Measurements from ENCODE around the gene PIGT. TPM values are rescaled to one million over a fixed set of nuclear protein-coding genes. Genes with fewer than 3 reads are reported as not detected.

The PIGT gene
- total RNA-seq, 1 experiment from 2014 or later = 193 TPM

GRCh38 chr20:45436732-45437485, 21.0 kb downstream of the PIGT start:
- CTCF ChIA-PET = interaction anchor here (0.5 to 4.8 kb wide), 37 partner anchors 8 to 393 kb away, joined by 3 to 141 read pairs (median 6); partner anchors contain the start of genes PIGT, SYS1 and WFDC10A
- Mint-ChIP-seq H3K36me3 (ENCODE audit: insufficient read depth, unreplicated experiment) (peaks cover 7% of the 10 kb centered on the region), H3K9me3 (ENCODE audit: low read depth, unreplicated experiment) (no peaks in the 10 kb centered on the region), H3K27me3 (ENCODE audit: unreplicated experiment) (no peaks in the 10 kb centered on the region), H3K4me3 (ENCODE audit: low read depth, unreplicated experiment) (peak overlapping the region; percentile 89), H3K4me1 (ENCODE audit: low read depth, unreplicated experiment) (peaks cover 4% of the 10 kb centered on the region), H3K27ac (ENCODE audit: unreplicated experiment) (peak overlapping the region; percentile 43)
- peak; percentile 97 for DNase-seq
- TF ChIP-seq CTCF (IDR thresholded peaks at IDR 0.05; ENCODE audit: unreplicated experiment) = peak; percentile 97
- intact Hi-C loops (cut with micrococcal nuclease; ENCODE audit: unreplicated experiment) = loop anchor here (1.0 to 2.0 kb wide), 3 partner anchors 62 to 118 kb away; no protein-coding TSS in a partner anchor
- BruUV-seq (replicated peaks) = no TSS peak

- intact Hi-C loops (cut with micrococcal nuclease; ENCODE audit: unreplicated experiment) = no loop called here
- H3K36me3 Mint-ChIP-seq (ENCODE audit: insufficient read depth, unreplicated experiment) = peaks cover 7% of the 10 kb centered on the region
- H3K4me3 Mint-ChIP-seq (ENCODE audit: low read depth, unreplicated experiment) = no peak overlapping the region
- BruUV-seq (replicated peaks) = no TSS peak
- no peak for DNase-seq
- H3K27ac Mint-ChIP-seq (ENCODE audit: unreplicated experiment) = no peak overlapping the region
- peaks cover 8% of the 10 kb centered on the region for H3K27me3 Mint-ChIP-seq (ENCODE audit: unreplicated experiment)
- H3K9me3 Mint-ChIP-seq (ENCODE audit: low read depth, unreplicated experiment) = no peaks in the 10 kb centered on the region
- H3K4me1 Mint-ChIP-seq (ENCODE audit: low read depth, unreplicated experiment) = peaks cover 27% of the 10 kb centered on the region
- CTCF ChIA-PET = no interaction called here
- TF ChIP-seq CTCF (IDR thresholded peaks at IDR 0.05; ENCODE audit: unreplicated experiment) = no peak
Measured at GRCh38 chr20:45440424-45440823, 24.5 kb downstream of the PIGT start.

- DNase-seq = no peak
- Mint-ChIP-seq H3K4me1 (ENCODE audit: low read depth, unreplicated experiment) (peaks cover 33% of the 10 kb centered on the region), H3K9me3 (ENCODE audit: low read depth, unreplicated experiment) (no peaks in the 10 kb centered on the region), H3K27me3 (ENCODE audit: unreplicated experiment) (peaks cover 14% of the 10 kb centered on the region), H3K36me3 (ENCODE audit: insufficient read depth, unreplicated experiment) (peaks cover 7% of the 10 kb centered on the region), H3K27ac (ENCODE audit: unreplicated experiment) (no peak overlapping the region), H3K4me3 (ENCODE audit: low read depth, unreplicated experiment) (no peak overlapping the region)
- no TSS peak for BruUV-seq (replicated peaks)
- CTCF ChIA-PET = no interaction called here
- intact Hi-C loops (cut with micrococcal nuclease; ENCODE audit: unreplicated experiment) = no loop called here
- no peak for TF ChIP-seq CTCF (IDR thresholded peaks at IDR 0.05; ENCODE audit: unreplicated experiment)
Measured at GRCh38 chr20:45440891-45441685, 25.1 kb downstream of the PIGT start.

GRCh38 chr20:45441746-45442145, 25.8 kb downstream of the PIGT start:
- Mint-ChIP-seq H3K27ac (ENCODE audit: unreplicated experiment) (no peak overlapping the region), H3K4me3 (ENCODE audit: low read depth, unreplicated experiment) (no peak overlapping the region), H3K9me3 (ENCODE audit: low read depth, unreplicated experiment) (no peaks in the 10 kb centered on the region), H3K27me3 (ENCODE audit: unreplicated experiment) (peaks cover 16% of the 10 kb centered on the region), H3K36me3 (ENCODE audit: insufficient read depth, unreplicated experiment) (peaks cover 4% of the 10 kb centered on the region), H3K4me1 (ENCODE audit: low read depth, unreplicated experiment) (peaks cover 33% of the 10 kb centered on the region)
- TF ChIP-seq CTCF (IDR thresholded peaks at IDR 0.05; ENCODE audit: unreplicated experiment) = no peak
- BruUV-seq (replicated peaks) = no TSS peak
- CTCF ChIA-PET = no interaction called here
- intact Hi-C loops (cut with micrococcal nuclease; ENCODE audit: unreplicated experiment) = no loop called here
- DNase-seq = no peak
